BE2C (cell line): ENCODE results near the gene MPPED1.

Experiments used
- DNase-seq: peaks from one replicate; pipeline ENCODE4 v3.0.0-alpha.2; 2020
- H3K27me3 ChIP-seq: fragments of 250-450 bp; sonication (Bioruptor Pico); 2 replicates; pipeline ENCODE4 v1.5.1; 2020; ENCODE audit warnings: mild to moderate bottlenecking
- H3K36me3 ChIP-seq: fragments of 250-450 bp; sonication (Bioruptor Pico); 2 replicates; pipeline ENCODE4 v1.5.1; 2020; ENCODE audit warnings: mild to moderate bottlenecking
- H3K4me1 ChIP-seq: fragments of 250-450 bp; sonication (Bioruptor Pico); 2 replicates; pipeline ENCODE4 v1.5.1; 2020
- H3K4me3 ChIP-seq: 2 replicates; pipeline ENCODE4 v1.5.1; 2011; ENCODE audit warnings: low read depth, low read length
- H3K9me3 ChIP-seq: fragments of 250-450 bp; sonication (Bioruptor Pico); 2 replicates; pipeline ENCODE4 v1.5.1; 2020
- TF ChIP-seq, protein P1 (sequence below): IDR thresholded peaks from 2 replicates; pipeline ENCODE4 v1.5.1; 2012; ENCODE audit warnings: mild to moderate bottlenecking, low read depth, low read length

MPPED1 gene

GRCh38 chr22:43385770-43386641 lies 25.8 kb upstream of the MPPED1 start:
- H3K4me3 ChIP-seq, result no peak overlapping the region
- peak; percentile 86 for DNase-seq
- no peaks in the 10 kb centered on the region for H3K9me3 ChIP-seq
- TF ChIP-seq, protein P1, sequence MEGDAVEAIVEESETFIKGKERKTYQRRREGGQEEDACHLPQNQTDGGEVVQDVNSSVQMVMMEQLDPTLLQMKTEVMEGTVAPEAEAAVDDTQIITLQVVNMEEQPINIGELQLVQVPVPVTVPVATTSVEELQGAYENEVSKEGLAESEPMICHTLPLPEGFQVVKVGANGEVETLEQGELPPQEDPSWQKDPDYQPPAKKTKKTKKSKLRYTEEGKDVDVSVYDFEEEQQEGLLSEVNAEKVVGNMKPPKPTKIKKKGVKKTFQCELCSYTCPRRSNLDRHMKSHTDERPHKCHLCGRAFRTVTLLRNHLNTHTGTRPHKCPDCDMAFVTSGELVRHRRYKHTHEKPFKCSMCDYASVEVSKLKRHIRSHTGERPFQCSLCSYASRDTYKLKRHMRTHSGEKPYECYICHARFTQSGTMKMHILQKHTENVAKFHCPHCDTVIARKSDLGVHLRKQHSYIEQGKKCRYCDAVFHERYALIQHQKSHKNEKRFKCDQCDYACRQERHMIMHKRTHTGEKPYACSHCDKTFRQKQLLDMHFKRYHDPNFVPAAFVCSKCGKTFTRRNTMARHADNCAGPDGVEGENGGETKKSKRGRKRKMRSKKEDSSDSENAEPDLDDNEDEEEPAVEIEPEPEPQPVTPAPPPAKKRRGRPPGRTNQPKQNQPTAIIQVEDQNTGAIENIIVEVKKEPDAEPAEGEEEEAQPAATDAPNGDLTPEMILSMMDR, result peak; percentile 96
- H3K4me1 ChIP-seq, result no peaks in the 10 kb centered on the region
- H3K36me3 ChIP-seq, result no peaks in the 10 kb centered on the region
- H3K27me3 ChIP-seq, result peaks cover 6% of the 10 kb centered on the region

DNA sequence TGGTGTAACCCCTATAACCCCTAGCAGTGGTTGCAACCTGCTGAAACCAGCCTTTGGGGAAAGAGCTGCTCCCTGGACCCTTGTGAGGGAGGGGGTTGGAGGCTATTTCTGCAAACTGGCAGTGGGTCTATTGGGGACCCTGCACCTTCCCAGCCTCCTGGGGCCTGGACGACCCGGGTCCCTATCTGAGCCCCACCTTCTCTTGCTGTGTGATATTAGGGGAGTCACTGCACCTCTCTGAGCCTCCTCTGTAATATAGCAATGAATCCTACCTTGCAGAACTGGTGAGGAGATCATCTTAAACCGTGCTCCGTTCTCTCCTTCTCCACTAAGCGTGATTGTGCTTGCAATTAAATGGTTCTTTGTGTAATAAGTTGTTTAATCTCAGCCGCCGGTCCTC lies 24.0 kb upstream of the MPPED1 start:
- H3K27me3 ChIP-seq, result peaks cover 6% of the 10 kb centered on the region
- no peaks in the 10 kb centered on the region for H3K36me3 ChIP-seq
- no peak for DNase-seq
- TF ChIP-seq, protein P1, result no peak
- no peaks in the 10 kb centered on the region for H3K4me1 ChIP-seq
- H3K9me3 ChIP-seq, result no peaks in the 10 kb centered on the region
- no peak overlapping the region for H3K4me3 ChIP-seq

- H3K4me1 ChIP-seq, result no peaks in the 10 kb centered on the region
- DNase-seq, result peak; percentile 83
- peaks cover 6% of the 10 kb centered on the region for H3K27me3 ChIP-seq
- no peaks in the 10 kb centered on the region for H3K9me3 ChIP-seq
- H3K36me3 ChIP-seq, result no peaks in the 10 kb centered on the region
- H3K4me3 ChIP-seq, result no peak overlapping the region
- TF ChIP-seq, protein P1, result peak; percentile 95
These were observed 23.4 kb upstream of the MPPED1 start for GRCh38 chr22:43388420-43388851.

GRCh38 chr22:43389227-43389836 lies 22.5 kb upstream of the MPPED1 start:
- TF ChIP-seq, protein P1, result no peak
- Histone ChIP-seq H3K36me3 (no peaks in the 10 kb centered on the region), H3K4me1 (no peaks in the 10 kb centered on the region), H3K4me3 (no peak overlapping the region), H3K27me3 (peaks cover 6% of the 10 kb centered on the region), H3K9me3 (no peaks in the 10 kb centered on the region)
- DNase-seq, result no peak

- H3K27me3 ChIP-seq, result peaks cover 6% of the 10 kb centered on the region
- H3K4me1 ChIP-seq, result no peaks in the 10 kb centered on the region
- no peak for DNase-seq
- TF ChIP-seq, protein P1, result no peak
- no peaks in the 10 kb centered on the region for H3K36me3 ChIP-seq
- H3K4me3 ChIP-seq, result no peak overlapping the region
- H3K9me3 ChIP-seq, result no peaks in the 10 kb centered on the region
These were observed 21.6 kb upstream of the MPPED1 start for GRCh38 chr22:43390166-43390565.

GRCh38 chr22:43390872-43391271 lies 20.9 kb upstream of the MPPED1 start:
- TF ChIP-seq, protein P1, result no peak
- H3K4me1 ChIP-seq, result no peaks in the 10 kb centered on the region
- H3K36me3 ChIP-seq, result no peaks in the 10 kb centered on the region
- H3K9me3 ChIP-seq, result no peaks in the 10 kb centered on the region
- no peak overlapping the region for H3K4me3 ChIP-seq
- H3K27me3 ChIP-seq, result peaks cover 6% of the 10 kb centered on the region
- no peak for DNase-seq
